HL-60/S4 treated with phorbol 12-myristate 13-acetate at 8.2 ng/mL for 4 days and 3 days (cell line): ENCODE data around the gene MACROD2.
"Not testable (repeated sequence)": the region's sequence is repeated elsewhere in the genome, so short reads cannot be mapped to it uniquely, and the experiment has no call there.

Source experiments
- in situ Hi-C: fragments of 300-500 bp; cut with MboI; formaldehyde crosslinking; loops from 2 replicates; pipeline ENCODE4 v1.15.0; 2022; ENCODE audit warnings: low sequenced_read_pairs

The MACROD2 gene

DNA sequence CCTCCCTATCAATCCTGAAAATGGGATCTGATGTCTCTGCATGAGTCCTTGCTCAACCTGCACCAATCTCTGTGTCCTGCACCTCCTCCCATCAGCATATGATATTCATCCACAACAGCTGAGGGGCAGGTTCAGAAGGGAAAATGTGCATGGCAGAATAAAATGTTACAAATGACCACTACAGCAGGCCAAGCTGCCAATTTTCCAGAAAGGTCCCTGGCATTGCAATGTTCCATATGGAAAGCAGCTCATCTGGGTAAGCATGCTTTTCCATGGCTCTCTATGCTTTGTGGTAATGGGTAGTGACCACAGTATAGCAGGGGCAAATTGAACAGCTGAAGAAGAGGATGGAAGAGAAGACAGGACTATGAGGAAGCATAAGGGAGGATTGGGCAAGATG, 1183.3 kb downstream of the MACROD2 start:
- in situ Hi-C loops = no loop called here

DNA sequence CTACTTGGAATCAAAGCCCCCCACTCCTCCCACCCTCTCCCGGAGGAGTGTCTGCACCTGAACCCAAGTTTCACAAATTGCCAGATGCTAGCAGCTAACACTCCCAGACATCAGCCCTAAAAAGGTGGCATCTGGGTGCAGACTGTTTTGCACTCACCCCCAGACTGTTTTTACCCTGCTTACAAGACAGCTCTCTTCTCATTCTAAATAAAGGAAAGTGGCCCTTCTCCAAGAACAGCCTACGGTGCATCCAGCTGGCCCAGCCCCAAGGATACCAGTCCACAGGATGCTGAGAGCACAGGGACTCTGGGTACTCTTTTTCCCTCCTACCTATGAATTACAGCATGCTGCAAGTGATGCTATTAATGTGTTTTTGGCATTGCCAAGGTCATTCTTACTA, 1184.1 kb downstream of the MACROD2 start:
- in situ Hi-C loops = no loop called here

- in situ Hi-C loops = no loop called here
These were observed 1184.5 kb downstream of the MACROD2 start for GRCh38 chr20:15179781-15180180.

- in situ Hi-C loops = no loop called here
These were observed 1190.0 kb downstream of the MACROD2 start for GRCh38 chr20:15185322-15185721.

- in situ Hi-C loops = no loop called here
These were observed 1190.6 kb downstream of the MACROD2 start for GRCh38 chr20:15185913-15186312.

GRCh38 chr20:15187612-15188011, 1192.3 kb downstream of the MACROD2 start:
- in situ Hi-C loops = no loop called here

- in situ Hi-C loops = no loop called here
These were observed 1193.1 kb downstream of the MACROD2 start for GRCh38 chr20:15188415-15188814.

DNA sequence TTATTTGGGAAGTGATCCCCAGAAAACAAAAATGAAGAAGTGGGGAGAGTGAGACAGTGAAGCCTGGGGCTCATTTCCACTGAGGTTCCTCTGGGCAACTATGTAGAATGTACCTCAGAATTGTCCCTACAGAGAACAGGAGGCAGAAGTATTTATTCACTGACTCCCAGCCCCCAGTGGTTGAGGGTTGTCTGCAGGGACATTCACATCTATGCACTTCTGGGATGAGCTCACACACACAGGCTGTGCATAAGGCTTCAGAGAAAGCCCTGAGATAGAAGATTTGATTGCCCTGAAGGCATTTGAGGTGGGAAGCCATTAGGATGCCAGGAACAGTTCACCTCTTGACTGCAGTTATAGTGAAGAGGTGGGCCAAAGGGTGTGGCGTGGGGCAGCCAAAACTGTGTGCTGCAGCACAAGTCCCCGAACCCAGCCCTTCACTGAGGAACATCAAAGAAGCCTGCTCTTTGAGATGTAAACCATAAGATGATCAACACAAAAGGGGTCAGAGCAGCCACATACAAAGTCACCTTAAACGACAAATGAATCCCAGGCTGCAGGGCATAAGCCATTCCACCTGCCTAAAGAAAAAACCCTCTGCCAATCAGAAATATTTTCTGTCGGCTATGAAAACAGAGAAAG, 1195.9 kb downstream of the MACROD2 start:
- in situ Hi-C loops = no loop called here

DNA sequence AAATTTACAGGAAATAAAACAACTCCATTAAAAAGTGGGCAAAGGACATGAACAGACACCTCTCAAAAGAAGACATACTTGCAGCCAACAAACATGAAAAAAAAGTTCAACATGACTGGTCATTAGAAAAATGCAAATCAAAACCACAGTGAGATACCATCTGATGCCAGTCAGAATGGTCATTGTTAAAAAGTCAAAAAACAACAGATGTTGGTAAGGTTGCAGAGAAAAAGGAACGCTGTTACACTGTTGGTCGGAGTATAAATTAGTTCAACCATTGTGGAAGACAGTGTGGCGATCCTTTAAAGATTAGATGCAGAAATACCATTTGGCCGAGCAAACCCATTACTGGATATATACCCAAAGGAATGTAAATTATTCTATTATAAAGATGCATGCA, 1200.1 kb downstream of the MACROD2 start:
- in situ Hi-C loops = no loop called here

DNA sequence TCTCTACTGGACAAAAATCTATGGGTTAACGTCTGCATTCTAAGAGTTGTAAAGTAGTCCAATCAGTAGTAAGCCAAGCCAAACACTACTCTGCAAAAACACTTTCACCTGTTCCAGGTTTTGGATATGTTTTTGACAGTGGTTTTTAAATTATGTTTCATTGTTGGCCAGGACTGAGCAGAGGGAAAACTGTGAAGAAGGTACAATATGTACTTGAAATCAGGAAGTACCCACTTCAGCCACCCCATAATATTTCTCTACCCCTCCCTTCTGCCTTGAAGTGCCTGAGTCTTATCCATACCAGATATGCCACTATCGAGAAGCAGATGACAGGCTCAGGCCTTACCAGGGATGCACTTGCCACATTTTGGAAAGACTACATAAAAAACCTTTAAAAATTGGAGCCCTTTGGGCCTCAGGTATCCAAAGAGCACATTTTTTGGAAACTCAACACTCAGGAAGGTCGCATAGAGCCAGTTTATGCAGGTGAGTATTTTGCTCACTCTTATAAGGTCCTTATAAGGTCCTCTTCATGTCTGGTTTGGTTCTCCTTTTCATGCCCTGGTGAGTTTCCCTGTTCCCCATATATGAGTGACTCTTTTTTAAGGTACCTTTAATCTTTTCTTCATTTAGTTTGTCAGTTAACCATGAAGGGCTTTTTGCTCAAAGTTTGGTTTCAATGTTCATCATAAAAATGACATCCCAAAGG, 1201.4 kb downstream of the MACROD2 start:
- in situ Hi-C loops = no loop called here

- in situ Hi-C loops = not testable (repeated sequence)
These were observed 1202.7 kb downstream of the MACROD2 start for GRCh38 chr20:15198017-15198416.

DNA sequence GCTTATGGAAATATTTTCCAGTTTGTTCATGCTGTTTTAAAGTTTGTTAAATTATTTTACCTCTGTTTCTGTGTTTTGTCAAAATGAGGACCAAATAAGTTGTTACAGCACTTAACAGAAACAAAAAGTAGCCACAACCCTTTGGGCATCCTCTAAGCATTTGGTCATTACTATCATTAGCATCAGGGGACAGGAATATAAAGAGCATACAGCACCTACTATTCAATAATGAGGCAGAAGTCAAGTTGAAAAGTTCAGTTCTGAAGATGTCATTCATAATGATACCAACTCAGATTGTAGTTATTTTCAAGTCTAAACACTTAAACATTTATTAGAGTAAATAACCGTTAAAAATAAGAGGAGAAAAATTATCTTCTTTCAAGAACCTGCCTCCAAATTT, 1204.4 kb downstream of the MACROD2 start:
- in situ Hi-C loops = no loop called here

GRCh38 chr20:15200147-15200565, 1204.8 kb downstream of the MACROD2 start:
- in situ Hi-C loops = no loop called here

- in situ Hi-C loops = no loop called here
These were observed 1206.3 kb downstream of the MACROD2 start for GRCh38 chr20:15201602-15202001.

- in situ Hi-C loops = no loop called here
These were observed 1208.9 kb downstream of the MACROD2 start for GRCh38 chr20:15204234-15204633.

- in situ Hi-C loops = no loop called here
These were observed 1209.7 kb downstream of the MACROD2 start for GRCh38 chr20:15205028-15205427.

DNA sequence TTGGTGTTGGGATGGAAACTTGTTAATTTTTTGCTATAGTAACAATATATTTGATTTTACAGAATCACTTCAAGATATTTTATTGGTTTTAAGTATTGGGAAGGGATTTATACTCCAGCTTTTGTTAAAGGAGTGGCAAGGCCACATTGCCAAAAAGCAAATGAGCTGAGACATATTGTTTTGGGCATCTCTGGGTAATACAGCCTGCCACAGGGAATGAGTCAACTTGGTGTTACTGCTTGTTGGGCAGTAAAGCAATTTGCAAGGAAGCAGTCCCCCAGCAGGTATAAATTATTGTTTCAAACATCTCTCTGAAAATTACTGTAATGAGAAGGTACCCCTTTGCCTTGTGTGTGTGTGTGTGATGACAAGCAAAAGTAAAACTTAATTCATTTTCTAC, 1210.4 kb downstream of the MACROD2 start:
- in situ Hi-C loops = no loop called here

- in situ Hi-C loops = no loop called here
These were observed 1214.2 kb downstream of the MACROD2 start for GRCh38 chr20:15209537-15209936.

GRCh38 chr20:15214051-15214450, 1218.7 kb downstream of the MACROD2 start:
- in situ Hi-C loops = no loop called here

DNA sequence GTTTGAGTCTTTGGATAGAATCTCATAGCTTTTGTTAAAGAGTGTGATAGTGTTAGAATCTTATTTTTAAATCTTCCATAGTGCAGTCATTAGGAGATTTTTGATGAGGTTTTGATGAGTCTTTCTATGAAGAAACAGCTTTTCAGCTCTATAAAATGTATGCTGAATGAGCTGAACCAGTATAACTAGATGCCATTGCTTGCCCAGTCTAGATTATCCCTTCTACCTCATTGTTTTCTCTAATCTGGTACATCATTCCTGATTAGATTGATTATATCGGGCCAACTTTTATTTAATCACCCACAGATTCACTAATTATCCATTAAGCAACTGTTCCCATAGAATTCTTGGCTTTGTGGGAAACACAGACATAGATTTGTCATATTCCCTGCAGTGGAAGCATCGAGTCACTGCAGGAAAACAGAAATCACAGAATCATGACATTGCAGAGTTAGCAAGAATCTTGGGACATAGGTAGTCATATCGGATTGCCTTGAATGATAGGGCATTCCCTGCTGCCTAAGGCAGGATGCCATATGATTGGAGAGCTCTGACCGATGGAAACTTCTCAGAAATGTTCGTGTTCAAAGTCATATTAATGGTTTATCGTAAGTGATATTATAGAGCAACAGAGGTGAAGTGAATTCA, 1224.8 kb downstream of the MACROD2 start:
- in situ Hi-C loops = no loop called here

DNA sequence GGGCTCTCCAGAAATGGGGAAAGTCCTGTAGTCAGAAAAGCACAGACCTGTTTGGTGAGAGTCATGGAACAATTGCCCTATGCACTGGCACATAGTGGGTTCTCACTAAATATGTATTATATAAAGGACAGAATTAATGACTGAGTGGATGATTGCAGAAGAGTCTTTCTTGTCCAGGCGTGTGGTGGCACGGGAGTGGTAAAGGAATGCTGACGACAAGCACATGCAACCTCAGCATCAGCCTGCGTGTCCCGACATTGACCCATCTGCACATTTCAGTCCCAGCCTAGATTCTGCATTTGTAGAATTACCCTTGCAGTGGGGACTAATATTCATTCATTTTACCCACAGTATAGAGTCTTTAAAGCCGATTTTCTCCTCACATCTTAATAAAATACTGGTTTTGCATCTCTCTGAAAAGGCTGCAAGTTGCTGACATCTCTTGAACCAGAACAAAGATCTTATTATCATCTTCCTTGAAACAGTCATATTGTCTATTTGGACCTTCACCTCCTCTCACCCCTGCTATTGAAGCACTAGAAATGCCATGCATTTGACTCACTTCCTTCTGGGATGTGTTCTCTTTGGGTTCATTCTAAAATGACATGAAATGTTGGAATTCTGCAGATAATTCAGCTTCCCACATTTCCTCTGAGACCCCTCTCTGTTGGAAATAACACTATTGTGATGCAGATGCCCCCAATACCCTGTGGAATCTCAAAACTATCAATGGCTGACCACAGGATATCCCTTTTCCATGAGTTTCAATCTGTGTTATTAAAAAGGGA, 1225.7 kb downstream of the MACROD2 start:
- in situ Hi-C loops = no loop called here
